PC-3 (cell line): ENCODE measurements around the gene KCTD12.

ENCODE experiments used
- EZH2 ChIP-seq: fragments of 300-600 bp; sonication (generic); IDR thresholded peaks from one replicate; pipeline ENCODE4 v1.6.1; 2017; ENCODE audit warnings: antibody characterized with exemption, mild to moderate bottlenecking, low read length; ENCODE audit not compliant: unreplicated experiment
- TF ChIP-seq, protein P1 (sequence below): fragments of 300-600 bp; sonication (generic); conservative IDR thresholded peaks from 2 replicates; pipeline ENCODE4 v1.5.1; 2017; ENCODE audit warnings: antibody characterized with exemption, low read depth, mild to moderate bottlenecking, low read length

DNA sequence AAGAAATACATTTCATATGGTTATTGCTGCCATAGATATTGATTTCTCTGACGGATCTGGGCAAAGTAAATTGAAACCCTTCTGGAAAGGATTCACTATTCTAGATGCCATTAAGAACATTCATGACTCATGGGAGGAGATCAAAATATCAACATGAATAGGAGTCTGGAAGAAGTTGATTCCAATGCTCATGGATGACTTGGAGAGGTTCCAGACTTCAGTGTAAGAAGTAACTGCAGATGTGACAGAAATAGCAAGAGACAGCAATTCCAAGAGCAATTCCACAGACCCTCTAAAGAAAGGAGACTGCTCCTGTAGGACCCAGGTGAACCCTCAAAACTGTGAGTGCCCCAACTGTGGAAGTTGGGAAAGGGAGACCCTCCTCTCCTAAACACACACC is 30.9 kb upstream of the KCTD12 start:
- TF ChIP-seq, protein P1, sequence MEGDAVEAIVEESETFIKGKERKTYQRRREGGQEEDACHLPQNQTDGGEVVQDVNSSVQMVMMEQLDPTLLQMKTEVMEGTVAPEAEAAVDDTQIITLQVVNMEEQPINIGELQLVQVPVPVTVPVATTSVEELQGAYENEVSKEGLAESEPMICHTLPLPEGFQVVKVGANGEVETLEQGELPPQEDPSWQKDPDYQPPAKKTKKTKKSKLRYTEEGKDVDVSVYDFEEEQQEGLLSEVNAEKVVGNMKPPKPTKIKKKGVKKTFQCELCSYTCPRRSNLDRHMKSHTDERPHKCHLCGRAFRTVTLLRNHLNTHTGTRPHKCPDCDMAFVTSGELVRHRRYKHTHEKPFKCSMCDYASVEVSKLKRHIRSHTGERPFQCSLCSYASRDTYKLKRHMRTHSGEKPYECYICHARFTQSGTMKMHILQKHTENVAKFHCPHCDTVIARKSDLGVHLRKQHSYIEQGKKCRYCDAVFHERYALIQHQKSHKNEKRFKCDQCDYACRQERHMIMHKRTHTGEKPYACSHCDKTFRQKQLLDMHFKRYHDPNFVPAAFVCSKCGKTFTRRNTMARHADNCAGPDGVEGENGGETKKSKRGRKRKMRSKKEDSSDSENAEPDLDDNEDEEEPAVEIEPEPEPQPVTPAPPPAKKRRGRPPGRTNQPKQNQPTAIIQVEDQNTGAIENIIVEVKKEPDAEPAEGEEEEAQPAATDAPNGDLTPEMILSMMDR, result no peak
- TF ChIP-seq EZH2, result no peak
